SU-DHL-6 (cell line): Measurements from ENCODE around the gene NTM.

ENCODE experiments used
- CTCF ChIP-seq: fragments of 200-600 bp; sonication (generic); IDR thresholded peaks from one replicate; pipeline ENCODE4 v1.5.1; 2017; ENCODE audit warnings: antibody characterized with exemption, mild to moderate bottlenecking, low read length, moderate library complexity; ENCODE audit not compliant: insufficient read depth, poor library complexity, severe bottlenecking
- EZH2phosphoT487 ChIP-seq: fragments of 200-600 bp; sonication (generic), shearing (Covaris generic); conservative IDR thresholded peaks from 2 replicates; pipeline ENCODE4 v1.6.1; 2018; ENCODE audit warnings: mild to moderate bottlenecking, antibody characterized with exemption, low read length, moderate library complexity, mixed read lengths

GRCh38 chr11:131897956-131898355, 527.5 kb downstream of the NTM start:
- TF ChIP-seq CTCF = no peak
- TF ChIP-seq EZH2phosphoT487 = no peak
